HG03095 (cell line): ENCODE results near the gene STRBP.
"Not testable (repeated sequence)": the region's sequence is repeated elsewhere in the genome, so short reads cannot be mapped to it uniquely, and the experiment has no call there.

Source experiments
- ATAC-seq: cut with Tn5 transposase; IDR thresholded peaks from one replicate; pipeline ENCODE4 v1.9.1; 2021; ENCODE audit warnings: moderate library complexity; ENCODE audit not compliant: unreplicated experiment

STRBP gene

GRCh38 chr9:123283455-123283854 is 15.1 kb upstream of the STRBP start:
- no peak for ATAC-seq

- ATAC-seq = no peak
Observed at GRCh38 chr9:123283048-123283408, 14.6 kb upstream of the STRBP start.

GRCh38 chr9:123282362-123283047 is 14.1 kb upstream of the STRBP start:
- no peak for ATAC-seq

DNA sequence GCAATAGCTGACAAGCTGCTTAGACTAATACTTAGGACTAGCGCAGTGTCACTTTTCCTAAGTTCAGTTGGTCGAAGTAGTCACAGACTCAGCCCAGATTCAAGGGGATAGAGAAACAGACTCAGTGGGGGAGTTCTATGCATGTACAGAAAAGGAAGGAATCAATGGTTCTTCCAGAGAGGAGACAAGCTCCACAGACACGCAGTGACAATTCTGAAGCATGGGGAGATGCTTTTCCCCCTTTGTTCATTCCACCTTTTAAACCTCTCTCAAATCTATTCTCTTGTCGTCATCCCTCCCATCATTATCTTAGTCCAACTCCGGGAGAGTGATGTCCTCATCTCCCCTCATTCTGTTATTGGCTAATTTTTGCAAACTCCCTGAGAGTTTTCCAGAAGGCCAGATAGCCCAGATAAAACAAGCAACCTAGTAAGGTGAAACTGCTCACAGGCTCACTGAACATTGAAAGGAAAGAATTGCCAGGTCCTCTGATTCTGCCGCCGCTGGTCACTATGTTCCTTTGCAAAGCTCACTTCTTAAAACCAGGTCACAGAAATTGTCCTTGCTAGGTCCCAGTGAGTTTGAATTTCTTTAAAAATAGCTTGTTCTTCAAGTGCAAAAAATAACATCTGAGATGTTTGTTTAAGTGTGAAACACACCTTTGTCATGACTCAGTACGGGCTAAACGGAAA is 13.4 kb upstream of the STRBP start:
- ATAC-seq = no peak

DNA sequence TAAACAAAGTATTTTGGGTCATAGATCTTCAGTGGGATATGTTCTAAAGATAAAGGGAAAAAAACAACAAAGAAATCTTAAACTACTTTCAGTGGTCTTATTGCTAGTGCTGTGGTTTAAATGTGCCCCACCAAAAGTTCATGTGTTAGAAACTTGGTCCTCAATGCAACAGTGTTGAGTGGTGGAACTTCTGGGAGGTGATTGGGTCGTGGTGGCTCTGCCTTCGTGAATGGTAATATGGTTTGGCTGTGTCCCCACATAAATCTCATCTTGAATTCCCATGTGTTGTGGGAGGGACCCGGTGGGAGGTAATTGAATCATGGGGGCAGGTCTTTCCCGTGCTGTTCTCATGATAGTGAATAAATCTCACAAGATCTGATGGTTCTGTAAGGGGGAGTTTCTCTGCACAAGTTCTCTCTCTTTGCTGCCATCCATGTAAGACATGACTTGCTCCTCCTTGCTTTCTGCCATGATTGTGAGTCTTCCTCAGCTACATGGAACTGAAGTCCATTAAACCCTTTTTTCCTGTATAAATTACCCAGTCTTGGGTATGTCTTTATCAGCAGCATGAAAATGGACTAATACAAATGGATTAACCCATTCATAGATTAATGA is 10.6 kb upstream of the STRBP start:
- ATAC-seq = not testable (repeated sequence)

DNA sequence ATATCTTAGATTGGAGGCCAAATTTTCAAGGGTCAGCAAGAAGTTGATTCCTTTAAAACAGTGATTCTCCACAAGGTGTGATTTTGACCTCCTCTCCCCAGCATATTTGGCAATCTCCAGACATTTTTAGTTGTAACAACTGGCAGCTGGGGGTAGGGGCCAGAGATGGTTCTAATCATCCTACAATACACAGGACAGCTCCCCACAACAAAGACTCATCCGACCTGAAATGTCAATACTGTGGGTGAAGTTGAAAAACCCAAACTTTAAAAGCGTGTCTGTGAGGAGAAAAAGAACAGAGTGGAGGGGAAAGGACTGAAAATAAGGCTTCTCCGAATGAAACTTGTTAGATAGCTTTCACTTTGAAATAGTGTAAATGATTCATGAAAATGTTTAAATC is 10.0 kb upstream of the STRBP start:
- ATAC-seq = no peak

GRCh38 chr9:123276551-123276950 is 8.2 kb upstream of the STRBP start:
- no peak for ATAC-seq

DNA sequence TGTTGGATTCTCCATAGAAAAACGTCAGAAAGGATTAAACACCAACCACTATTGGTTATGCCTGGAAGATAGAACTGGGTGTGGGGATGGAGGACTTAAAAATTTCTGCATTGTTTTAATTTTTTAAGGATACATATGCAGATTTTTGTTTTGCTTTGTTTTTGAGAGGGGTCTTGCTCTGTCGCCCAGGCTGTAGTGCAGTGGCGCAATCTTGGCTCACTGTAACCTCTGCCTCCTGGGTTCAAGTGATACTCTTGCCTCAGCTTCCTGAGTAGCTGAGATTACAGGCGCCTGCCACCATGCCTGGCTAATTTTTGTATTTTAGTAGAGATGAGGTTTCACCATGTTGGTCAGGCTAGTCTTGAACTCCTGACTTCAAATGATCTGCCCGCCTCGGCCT is 2.7 kb upstream of the STRBP start:
- ATAC-seq = not testable (repeated sequence)

DNA sequence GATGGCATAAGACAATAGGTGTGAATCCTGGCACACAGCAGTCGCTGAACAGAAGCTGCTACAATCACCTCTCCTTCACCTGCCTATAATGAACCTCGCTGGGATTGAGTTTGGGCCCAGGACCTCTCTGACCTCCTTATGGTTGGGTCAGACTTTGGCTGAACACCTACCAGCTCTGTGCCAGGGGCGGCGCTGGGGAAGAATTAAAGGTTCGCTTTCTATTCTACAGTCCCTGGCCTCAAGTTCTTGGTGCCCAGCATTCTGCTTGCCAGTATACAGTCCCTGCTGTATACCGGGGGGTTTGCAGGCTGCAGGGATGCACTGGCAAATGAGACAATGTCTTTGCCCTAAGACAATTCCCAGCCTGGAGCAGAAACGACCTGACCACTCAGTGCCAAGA is 895 bp upstream of the STRBP start:
- ATAC-seq = no peak

DNA sequence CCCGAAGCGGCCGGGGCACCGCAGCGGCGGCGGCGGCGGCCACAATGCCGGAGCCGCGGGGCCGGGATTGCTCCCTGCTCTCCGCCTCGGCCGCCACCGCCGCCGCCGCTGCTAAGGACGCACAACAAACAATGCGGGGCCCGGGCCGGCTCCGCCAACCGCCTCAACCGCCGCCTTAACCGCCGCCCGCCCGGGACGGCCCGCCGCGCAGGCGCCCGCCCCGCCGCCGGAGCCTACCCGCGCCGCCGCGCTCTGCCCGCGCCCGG is 254 bp downstream of the STRBP start:
- no peak for ATAC-seq

DNA sequence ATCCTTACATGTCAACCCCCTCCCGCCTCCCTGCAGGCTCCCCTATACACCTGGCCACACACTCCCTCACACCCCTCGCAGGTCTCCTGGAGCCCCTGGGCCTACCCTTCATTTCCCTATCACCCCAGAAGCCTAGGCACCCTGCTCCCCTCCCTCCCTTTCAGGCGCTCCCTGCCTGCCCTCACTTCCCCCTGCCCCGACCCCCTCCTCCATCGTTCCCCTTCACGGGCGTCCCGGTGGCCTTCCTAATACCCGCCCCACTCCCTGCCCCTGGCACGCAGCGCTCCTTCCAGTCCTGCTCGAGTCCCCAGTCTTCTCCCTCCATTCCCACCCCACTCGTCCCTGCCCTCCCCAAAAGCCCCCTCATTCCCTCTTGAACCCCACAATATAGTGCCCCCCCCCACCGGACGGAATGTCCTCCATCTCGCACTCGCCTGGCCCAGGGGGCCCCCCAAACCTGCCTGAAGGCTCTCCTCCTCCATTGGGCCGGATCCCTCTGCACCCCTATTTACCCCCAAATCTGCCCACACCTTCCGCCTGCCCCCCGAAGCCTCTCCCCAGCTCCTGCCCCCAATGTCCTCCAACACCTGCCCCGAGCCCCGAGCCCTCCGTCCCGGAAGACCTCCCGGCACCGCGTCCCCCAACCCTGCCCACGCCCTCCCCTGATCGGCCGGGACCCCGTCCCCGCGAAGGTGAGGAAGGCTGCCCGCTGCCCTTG is 746 bp downstream of the STRBP start:
- no peak for ATAC-seq

DNA sequence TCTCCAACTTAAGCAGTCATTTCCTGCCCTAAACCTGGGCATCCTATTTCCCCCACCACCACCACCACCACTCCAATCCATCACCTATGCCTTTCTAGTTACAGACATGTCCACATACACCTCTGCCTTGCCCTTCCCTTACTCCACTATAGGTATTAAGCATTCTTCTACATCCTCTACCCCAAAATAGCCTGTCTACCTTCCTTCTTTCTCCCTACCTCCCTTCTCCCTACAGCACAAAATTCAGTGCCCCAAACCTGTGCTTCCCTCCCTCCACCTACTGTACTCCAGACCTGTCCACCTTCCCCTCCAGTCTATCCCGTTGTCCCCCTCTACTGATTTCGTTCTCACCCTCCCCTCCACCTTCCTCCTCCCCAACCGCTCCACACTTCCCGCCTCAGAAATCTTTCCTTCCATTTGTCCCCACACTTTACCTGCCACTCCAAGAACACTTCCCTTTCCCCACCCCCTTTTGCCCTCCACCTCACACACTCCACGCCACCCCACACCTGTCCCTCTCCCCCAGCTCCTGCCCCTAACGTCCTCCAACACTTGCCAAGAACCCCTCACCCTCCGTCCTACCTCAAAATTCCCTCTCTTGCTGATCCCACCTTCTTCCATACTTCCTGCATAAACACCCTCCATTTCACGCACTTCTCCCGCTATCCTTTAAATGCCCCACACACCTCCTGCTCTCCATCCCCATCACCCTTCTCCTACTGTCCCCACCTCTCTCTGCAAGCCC is 1.6 kb downstream of the STRBP start:
- no peak for ATAC-seq

- no peak for ATAC-seq
Observed at GRCh38 chr9:123265833-123266232, 2.6 kb downstream of the STRBP start.

- no peak for ATAC-seq
Observed at GRCh38 chr9:123263227-123263626, 5.2 kb downstream of the STRBP start.

- no peak for ATAC-seq
Observed at GRCh38 chr9:123262338-123262737, 6.0 kb downstream of the STRBP start.

- no peak for ATAC-seq
Observed at GRCh38 chr9:123261006-123261677, 7.2 kb downstream of the STRBP start.

- ATAC-seq = no peak
Observed at GRCh38 chr9:123260340-123260739, 8.0 kb downstream of the STRBP start.

GRCh38 chr9:123257276-123257675 is 11.1 kb downstream of the STRBP start:
- ATAC-seq = no peak

DNA sequence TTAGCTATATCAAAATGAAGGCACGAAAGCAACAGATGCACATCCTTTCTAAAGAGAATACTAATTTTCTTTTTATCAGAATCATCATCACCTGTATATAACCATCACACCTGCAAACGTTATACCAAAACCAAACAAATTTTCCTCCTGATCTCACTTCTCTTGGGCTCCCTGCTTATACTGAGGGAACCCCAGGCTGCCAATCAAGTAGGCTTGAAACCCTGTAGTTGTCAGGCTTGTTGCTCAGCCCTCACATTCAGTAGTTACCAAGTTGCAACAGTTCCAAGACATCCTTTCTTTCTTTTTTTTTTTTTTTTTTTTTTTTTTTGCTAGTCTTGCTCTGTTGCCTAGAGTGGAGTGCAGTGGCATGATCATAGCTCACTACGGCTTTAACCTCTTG is 12.7 kb downstream of the STRBP start:
- no peak for ATAC-seq

DNA sequence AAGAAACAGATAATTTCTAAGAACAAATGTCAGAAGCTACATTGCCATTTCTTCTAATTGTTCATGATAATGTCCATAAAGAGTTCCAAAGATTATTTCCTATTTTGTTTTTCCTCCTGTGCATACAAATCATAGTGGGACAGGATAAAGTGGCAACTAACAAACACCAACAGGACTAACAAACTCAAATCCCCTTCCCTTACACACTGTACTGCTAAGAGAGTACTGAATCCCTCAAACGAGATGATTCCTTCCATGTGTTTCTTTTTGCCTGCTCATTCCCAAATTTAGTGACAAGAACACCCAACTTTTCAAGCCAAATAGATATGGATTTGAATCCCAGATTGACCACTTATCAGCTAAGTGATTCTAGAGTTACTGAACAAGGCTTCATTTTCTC is 15.2 kb downstream of the STRBP start:
- no peak for ATAC-seq

- no peak for ATAC-seq
Observed at GRCh38 chr9:123251741-123252140, 16.6 kb downstream of the STRBP start.
